Measurements from ENCODE around the gene FAM221A.
A peak's percentile ranks its signal among the peaks of the same experiment; 100 is the strongest.
"Not testable (repeated sequence)": the region's sequence is repeated elsewhere in the genome, so short reads cannot be mapped to it uniquely, and the experiment has no call there.

The FAM221A gene, protein sequence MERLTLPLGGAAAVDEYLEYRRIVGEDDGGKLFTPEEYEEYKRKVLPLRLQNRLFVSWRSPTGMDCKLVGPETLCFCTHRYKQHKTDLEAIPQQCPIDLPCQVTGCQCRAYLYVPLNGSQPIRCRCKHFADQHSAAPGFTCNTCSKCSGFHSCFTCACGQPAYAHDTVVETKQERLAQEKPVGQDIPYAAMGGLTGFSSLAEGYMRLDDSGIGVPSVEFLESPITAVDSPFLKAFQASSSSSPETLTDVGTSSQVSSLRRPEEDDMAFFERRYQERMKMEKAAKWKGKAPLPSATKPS

DNA sequence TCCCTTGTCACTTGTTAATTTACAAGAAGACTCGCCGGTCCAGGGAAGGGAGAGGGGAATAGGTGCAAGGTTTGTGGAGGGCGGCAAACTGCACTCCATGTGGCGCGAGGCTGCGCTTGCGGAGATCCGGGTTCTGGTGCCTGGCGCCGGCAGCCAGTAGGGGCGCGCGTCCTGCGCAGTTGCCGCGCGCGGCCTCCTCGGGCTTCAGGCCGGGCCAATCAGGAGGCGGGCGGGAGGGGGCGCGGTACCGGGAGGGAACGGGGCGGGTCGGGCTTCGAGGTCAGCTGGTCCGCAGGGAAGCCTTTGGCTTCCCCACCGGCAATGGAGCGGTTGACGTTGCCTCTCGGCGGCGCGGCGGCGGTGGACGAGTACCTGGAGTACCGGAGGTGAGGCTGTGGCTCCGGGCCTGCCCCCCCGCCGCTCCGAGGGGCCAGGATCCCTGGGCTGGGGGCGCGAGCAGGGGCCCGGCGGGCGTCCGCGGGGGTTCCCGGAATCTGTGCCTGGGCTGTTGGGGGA, at the start of gene FAM221A:
Gene FAM221A, plus strand, starts transcription at position 302 of the 516 bp plus-strand sequence. Its CDS starts 20 bp downstream, at position 322.
- peak; percentile 65 to 90 for DNase-seq

DNA sequence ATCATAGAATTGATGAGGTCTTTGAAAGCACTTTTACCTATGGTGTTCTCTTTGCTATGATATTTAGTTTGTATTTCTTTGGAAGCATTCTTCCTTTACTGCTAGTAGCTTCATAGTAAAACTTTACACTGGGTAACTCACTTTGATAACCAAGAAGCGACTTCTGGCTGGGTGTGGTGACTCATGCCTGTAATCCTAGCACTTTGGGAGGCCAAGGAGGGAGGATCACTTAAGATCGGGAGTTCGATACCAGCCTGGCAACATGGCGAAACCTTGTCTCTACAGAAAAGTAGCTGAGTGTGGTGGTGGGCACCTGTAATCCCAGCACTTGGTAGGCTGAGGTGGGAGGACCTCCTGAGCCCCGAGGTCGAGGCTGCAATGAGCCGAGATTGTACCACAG, 46.6 kb upstream of the FAM221A start:
- no peak for DNase-seq

DNA sequence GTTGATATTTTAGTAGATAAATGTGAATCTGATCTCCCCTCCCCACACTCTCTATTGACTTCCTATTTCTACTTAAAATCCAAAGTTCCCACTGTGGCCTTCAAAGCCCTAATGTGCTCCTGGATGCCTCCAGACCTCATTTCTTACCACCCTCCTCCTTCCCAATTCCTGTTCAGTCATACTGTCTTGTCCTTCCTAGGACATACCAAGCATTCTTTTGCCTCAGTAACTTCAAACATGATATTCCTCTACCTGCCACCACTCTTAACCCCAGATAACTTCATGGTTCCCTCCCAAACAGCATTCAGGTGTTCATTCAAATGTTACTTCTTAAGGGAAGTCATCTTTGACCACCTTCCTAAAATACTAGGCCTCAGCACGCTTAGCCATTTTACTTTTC, 34.2 kb upstream of the FAM221A start:
- no peak for DNase-seq

DNA sequence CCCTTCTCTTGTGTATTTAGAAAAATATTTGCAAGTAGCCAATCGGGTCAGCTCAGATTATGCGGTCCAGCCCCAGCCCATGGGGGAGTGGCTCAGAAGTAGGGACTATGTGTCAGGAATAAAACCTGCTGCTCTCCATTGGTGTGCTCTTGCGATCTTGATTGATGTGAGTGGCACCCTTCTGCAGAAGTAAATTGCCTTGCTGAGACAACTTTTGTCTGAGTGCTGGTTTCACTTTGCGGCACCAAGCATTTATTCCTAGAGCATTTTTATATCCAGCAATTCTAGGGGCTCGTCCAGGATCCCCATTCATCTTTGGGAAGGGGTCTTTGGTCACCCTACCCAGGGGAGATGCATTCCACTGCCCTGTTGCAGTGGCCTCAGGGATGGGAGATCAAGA, 26.1 kb upstream of the FAM221A start:
- DNase-seq = no peak

DNA sequence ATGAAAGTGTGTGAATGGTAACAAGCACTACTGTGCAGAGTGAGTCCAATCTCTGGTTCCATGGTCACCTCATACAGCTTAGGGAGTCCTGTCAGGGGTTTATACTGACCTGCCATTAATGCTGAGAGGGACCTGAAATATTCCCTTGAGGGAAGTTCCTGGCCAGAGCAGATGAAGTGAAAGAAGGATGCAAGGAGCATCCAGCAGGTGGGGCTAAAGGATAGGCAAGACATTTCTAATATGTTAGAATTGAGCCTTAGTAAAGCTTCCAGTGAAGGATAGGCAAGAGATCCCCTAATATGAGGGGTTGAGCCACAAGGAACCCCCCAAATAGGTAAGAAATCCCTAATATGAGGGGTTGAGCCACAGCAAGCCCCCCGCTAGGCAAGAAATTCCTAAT, 25.5 kb upstream of the FAM221A start:
- no peak for DNase-seq

DNA sequence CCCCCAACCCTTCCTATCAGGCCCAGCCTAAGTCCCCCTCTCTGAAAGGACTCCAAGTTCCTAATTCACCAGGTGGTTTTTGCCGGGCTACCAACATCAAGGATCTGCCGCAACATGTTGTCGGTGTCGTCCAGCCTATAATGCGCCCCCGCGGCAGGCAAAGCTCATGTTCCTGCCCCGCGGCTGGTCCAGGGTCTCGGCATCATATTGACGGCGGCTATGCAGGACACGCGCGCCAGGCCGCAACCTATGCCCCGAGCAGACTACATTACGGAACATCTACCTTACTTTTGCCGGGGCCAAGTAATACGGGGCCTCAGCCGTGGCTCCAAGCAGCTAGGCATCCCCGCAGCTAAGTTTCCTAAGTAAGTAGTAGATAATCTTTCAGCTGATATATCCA, 24.6 kb upstream of the FAM221A start:
- no peak for DNase-seq

DNA sequence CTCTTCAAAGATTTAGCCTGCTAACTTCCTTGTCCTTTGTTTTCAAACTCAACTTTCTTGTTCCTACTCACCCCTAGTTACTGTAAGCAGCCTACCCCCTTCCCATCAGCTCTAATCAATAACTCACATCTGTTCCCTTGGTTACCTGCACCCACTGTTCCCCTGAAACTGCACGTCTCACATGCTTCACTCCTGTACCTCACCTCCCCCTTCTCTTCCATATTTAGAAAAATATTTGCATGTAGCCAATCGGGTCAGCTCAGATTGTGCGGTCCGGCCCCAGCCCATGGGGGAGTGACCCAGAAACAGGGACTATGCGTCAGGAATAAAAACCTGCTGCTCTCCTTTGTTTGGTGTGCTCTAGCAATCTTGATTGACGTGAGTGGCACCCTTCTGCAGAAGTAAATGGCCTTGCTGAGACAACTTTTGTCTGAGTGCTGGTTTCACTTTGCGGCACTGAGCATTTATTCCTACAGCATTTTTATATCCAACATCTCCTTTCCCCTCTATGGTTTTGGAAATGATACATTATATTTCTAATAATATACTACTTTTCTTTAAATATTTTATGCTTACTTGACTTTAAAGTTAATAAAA, 21.1 kb upstream of the FAM221A start:
- no peak for DNase-seq

DNA sequence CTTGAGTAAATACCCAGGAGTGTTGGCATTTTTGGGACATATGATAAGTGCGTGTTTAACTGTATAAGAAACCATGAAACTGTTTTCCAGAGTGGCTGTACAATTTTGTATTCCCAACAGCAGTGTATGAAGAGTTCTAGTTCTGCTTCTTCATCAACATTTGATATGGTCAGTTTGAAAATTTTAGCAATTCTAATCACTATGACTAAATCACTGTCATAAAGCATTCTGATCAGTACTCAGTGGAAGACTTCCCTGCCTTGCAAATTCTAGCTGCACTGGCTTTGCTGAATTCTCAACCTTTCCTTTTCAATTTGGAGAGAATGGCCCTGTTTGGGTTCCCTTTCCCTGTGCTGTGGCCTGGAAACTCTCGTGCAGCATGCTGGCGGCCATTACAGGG, 18.6 kb upstream of the FAM221A start:
- DNase-seq = no peak

DNA sequence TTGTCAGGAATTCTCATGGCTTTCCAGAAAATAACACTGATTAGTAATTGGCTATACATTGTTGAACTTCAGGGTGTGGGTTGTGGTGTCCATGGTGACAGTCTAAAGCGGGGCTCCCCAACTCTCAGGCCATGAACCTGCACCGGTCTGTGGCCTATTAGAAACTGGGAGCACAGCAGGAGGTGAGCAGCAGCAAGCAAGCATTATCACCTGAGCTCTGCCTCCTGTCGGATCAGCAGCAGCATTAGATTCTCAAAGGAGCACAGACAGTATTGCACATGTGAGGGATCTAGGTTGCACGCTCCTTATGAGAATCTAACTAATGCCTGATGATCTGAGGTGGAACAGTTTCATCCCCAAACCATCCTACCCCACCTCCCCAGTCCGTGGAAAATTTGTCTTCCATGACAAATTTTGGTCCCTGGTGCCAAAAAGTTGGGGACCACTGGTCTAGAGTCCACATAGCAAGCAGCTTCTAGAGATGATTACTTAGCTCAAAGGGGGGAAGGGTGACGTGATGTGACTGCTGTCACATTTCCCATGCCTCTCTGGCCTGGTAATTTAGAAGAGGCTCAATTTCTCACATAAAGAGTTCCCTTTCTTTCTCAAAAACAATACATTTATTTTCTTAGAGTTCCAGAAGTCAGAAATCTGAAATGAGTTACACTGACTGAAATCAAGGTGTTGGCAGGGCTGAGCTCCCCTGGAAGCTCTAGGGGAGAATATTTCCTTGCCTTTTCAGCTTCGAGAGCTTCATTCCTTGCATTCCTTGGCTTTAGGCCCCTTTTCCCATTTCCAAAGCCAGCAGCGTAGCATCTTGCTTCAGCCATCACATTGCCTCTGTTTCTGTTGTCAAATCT, 17.6 kb upstream of the FAM221A start:
- DNase-seq = no peak

DNA sequence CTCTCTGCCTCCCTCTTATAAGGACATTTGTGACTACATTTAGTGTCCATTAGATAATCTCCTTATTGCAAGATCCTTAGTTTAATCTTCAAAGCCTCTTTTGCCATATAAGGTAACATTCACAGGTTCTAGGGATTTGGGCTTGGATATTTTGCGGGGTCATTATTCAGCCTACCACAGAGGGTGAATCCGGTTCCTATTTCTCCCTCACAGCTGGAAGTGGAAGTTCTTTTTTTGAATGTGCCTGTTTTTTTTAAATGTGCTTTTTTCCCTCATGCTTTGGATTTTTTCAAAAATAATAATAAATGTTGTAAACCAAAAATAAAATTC, 17.1 kb upstream of the FAM221A start:
- DNase-seq = no peak

DNA sequence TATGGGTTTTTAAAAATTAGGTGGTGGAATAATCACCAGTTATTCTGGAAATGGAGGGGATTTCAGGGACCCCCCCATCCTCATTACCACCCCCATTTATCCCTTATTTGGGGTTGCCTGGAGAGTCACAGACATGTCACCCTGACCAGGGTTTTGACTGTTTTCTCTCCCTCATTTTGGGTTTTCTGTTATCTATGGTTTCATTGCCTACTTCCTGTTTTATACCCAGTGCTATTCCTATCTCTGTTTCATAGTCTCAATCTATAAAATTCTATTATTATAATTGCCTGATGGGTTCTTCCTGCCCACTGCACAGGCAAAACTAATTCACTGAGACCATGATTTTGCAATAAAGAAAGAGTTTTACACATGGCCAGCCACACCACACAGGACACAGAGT, 15.9 kb upstream of the FAM221A start:
- DNase-seq = no peak

DNA sequence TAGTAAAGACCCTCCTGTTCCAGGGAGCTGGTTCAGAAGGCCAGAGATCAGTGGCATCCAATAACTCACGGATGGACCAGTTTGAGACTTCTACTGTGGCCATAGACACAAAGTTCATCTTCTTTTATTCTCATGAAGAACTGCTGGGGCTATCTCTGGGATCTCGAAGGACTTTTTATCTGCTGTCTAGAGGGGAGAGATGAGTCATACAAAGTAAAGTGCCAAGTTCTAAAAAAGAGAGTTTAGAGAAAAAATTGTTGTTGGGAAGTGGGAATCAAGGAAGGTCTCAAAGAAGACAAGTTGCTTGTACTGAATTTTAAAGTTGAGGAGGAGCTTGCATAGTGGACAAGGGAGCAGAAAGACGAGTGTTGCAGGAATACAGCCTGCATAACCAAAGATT, 8.0 kb upstream of the FAM221A start:
- no peak for DNase-seq

DNA sequence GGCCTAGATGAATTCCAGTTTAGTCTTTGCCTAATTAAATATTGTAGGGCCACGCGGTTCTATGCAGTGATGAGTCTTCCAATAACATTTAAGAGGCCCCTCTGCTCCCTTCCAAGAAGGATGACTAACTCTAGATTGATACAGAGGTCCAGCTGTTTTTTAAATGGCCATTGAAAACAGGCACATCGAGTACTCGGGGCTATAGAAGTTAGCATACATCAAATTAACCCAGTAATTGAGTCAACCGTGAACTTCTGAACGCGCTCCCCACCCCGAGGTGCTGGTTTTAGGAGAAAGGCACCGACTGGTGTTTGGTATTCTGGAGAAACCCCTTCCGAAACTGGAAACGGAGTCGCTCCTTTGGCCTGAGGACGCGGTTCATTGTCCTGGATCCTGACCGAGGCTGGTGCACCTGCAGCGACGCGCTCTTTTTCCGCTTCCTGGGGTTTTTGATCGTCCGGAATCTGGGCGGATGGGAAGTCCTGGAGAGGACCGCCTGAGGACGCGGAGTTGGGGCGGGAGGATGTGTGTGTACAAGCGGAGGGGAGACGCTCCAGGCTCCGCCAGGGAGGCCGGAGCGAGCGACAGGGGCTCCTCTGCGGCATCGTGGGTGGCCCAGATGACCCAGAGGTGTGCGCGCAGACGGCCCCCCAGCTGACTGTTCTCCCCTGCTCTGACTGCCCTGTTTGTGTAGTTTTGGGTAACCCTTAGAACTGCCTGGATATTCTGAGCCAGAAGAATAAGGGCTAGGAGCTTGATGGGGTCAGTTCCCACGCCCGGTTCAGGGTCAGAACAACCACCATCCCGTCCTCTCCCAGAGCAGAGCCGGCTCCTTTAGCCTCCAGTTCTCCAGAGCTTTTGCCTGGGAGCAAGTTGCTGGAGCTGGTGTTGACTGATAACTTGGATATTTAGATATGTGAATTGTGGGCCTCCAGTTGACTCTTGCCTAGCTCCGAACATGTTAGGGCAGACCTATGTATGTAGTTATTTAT, 711 bp downstream of the FAM221A start:
- DNase-seq = peak; percentile 13 to 53

DNA sequence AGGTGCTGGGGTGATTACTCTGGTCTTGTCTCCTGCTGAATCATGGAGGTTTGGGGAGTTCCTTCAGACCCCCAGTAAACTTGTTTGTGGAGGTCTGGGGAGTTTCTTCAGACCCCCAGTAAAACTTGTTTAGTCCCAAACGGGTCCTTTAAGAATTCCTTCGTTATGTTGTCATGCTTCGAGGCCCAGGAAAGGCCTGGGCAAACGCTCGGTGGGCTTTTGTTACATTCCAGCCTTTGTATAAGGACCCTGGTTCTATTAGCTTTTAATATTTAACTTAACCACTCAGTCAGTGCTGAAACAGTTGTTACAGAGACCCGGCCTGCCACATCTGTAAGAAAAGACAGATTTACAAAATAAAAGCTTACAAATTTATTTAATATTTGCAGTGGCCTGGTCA, 4.0 kb downstream of the FAM221A start:
- DNase-seq = not testable (repeated sequence)

DNA sequence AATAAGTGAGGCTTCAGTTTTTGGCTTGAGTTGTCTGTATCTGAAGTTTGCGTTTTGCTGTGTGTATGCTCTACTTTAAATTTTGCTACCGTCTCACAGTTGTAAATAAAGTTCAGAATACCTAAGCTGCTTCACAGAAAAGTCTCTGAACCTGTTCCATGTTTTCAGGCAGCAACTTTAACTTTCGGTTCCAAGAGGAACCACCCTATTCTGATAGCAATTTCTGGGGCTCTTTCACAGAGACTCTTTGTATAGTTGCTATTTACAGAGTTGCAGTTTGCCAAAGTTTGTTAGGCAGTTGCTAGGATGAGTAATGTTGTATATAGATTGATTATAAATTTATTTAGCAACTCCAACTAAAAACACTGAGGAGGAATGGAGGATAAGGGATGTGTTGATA, 5.7 kb downstream of the FAM221A start:
- DNase-seq = no peak

DNA sequence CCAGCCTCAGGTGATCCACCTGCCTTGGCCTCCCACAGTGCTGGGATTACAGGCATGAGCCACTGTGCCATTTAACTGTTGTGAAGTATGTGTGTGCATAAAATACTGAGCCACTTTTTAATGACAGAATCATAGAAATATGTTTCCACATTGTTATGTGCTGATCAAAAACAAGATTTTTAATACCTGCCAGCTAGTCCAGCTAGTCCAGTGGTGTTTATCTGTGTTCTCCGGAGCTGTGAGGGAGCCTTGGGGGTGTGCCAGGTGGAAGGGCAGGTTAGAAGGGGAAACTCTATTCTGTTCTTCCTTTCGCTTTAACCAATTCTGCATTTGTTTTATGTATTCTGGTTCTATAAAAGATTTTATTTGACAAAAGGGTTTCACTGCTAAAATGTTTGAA, 7.0 kb downstream of the FAM221A start:
- DNase-seq = no peak

DNA sequence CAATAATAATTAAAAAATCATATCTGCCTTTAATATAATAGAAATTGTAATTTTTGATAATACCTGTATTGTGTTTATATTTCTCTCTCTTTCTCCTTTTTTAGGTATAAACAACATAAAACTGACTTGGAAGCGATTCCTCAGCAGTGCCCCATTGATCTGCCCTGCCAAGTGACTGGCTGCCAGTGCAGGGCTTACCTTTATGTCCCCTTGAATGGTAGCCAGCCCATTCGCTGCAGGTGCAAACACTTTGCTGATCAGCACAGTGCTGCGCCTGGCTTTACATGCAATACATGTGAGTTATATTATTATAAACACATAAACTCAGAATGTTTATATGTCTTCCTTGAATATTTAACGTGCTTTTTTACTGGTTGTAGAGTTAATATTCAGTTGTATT, 9.2 kb downstream of the FAM221A start:
- DNase-seq = no peak

DNA sequence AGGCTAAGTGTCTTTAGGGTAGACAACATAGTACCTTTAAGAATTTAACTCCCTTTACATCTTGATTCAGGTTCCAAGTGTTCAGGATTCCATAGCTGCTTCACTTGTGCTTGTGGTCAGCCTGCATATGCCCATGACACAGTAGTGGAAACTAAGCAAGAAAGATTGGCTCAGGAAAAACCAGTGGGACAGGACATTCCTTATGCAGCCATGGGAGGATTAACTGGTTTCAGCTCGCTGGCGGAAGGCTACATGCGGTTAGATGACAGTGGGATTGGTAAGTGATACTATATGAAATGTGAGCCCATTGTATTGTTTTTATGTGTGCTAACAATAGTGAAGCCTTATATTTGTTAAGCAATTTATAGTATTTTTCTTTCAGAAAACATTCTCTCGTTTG, 11.3 kb downstream of the FAM221A start:
- DNase-seq = no peak

DNA sequence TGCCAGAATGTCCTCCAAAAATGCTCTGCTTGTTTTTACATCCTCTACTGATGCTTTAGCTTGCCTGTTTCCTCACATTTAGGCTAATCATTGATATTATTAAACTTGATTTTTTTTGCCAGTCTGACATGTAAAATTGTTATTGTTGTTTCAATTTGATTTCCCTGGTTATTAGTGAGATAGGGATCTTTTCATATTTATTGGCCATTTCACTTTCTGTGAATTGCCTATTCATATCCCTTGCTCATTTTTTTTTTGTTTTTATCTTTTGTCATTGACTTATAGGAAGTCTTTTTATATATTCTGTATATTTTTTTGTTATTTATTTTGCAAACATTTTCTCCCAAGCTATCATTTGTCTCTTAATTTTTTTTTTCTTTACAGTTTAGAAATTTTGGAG, 13.2 kb downstream of the FAM221A start:
- DNase-seq = no peak

DNA sequence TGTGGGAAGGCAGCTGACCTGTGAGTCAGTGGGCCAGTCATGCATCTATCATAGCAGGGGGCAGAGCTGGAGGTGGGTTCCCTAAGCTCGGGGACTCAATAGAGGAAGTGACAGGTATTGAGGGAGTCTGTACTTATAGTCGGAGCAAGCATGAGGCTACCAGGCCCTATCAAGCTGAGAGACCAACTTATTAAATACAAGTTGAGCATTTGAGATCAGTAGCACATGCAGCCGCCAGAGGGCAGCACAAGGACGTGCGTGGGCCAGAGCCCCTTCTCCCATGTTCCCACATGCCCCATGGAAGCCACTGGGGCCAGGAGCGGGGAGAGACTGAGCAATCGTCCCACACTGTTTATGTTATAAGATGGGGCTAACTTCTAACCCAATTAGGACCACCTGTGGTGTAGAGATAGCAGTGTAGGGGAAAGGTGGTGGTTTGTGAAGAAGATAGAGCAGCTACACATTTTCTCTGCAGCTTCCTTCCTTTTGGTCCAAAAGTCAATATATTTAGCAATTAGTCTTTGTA, 17.0 kb downstream of the FAM221A start:
- DNase-seq = peak; percentile 14 to 64

DNA sequence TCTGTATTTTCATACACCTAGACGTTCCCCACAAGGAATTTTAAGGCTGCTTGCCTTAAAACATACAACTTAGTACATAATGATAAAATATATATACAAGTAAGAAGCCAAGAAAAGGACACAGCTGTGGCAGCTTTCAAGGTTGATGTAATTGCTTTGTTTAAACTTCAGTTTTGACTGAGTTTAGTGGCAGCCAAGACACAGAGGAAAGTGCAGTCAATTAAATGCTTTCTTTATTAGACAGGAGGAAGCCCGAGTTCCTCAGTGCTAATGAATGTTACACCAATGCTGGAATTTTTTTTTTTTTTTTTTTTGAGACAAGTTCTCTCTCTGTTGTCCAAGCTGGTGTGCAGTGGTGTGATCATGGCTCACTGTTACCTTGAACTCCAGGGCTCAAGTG, 18.8 kb downstream of the FAM221A start:
- no peak for DNase-seq

DNA sequence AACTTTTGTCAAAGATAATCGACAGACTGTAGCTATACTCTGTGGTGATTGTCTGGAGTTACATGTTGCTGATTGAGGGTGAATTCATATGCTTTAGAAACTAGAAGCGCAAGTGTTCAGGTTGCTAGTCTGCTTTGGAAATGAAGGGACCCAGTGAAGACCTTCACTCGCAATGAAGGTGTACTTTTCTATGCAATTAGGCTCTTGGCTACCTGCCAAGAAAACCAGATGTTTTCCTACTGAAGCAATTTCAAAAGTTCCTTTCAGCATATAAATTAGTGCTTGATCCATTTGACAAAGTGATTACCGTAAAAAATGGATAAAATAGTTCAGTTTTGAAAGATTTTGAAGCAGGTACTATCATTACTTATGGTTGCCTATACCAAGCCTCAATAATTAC, 20.0 kb downstream of the FAM221A start:
- DNase-seq = no peak
